GM12874 (cell line): ENCODE data around the gene HAP1.

Source experiments
- TF ChIP-seq, protein P1 (sequence below): IDR thresholded peaks from 2 replicates; pipeline ENCODE4 v1.5.1; 2011; ENCODE audit warnings: low read depth, mild to moderate bottlenecking, control low read depth, low read length, moderate library complexity; ENCODE audit not compliant: insufficient read depth

The HAP1 gene

DNA sequence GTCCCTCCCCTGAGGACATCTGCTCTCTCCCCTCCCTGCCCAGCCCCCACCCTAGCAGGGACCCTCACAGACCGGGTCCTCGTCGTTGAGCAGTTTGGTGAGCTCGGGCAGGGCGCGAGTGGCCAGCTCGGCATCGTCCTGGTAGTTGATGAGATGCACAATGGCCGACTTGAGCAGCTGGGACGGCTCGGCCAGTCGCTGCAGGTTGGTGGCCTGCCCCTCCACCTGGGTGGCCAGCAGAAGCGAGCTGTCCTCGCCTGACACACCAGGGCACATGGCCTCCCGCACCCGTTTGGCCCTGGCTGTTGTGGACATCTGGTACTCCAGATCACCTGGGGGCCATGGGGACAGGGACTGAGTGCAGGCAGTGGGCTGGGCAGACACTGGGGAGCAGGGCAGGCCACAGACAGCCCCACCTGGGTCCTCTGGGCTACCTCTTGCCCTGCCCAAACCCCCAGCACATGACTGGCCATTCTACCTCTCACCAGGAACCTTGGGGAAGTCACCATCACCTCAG lies 35.0 kb upstream of the HAP1 start:
- TF ChIP-seq, protein P1, sequence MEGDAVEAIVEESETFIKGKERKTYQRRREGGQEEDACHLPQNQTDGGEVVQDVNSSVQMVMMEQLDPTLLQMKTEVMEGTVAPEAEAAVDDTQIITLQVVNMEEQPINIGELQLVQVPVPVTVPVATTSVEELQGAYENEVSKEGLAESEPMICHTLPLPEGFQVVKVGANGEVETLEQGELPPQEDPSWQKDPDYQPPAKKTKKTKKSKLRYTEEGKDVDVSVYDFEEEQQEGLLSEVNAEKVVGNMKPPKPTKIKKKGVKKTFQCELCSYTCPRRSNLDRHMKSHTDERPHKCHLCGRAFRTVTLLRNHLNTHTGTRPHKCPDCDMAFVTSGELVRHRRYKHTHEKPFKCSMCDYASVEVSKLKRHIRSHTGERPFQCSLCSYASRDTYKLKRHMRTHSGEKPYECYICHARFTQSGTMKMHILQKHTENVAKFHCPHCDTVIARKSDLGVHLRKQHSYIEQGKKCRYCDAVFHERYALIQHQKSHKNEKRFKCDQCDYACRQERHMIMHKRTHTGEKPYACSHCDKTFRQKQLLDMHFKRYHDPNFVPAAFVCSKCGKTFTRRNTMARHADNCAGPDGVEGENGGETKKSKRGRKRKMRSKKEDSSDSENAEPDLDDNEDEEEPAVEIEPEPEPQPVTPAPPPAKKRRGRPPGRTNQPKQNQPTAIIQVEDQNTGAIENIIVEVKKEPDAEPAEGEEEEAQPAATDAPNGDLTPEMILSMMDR: no peak

DNA sequence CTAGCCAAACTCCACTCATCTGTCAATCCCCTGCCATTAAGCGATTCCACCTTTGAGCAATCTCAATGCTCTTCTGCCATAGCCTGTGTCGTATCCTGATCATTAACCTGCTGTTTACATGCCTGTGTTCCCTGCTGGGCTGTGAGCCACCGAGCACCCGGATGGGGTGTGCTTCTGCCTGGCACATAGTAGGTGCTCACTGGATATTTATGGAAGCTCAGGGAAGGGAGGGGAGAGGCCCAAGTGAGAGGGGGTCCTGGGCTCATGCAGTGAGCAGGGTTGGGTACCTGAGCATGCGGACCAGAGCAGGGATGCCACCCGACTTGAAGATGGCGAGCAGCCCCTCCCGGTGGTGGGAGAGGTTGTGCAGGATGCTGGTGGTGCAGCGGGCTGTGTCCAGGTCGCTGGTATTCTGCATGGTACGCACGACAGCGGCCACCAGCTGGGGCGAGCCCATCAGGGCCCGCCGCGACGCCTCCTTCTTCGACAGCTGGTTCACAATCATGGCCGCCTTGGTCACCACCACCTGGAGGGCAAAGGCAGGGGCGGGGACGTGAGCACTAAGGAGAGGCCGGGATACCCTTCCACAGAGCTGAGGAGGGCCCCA lies 34.3 kb upstream of the HAP1 start:
- TF ChIP-seq, protein P1: no peak

DNA sequence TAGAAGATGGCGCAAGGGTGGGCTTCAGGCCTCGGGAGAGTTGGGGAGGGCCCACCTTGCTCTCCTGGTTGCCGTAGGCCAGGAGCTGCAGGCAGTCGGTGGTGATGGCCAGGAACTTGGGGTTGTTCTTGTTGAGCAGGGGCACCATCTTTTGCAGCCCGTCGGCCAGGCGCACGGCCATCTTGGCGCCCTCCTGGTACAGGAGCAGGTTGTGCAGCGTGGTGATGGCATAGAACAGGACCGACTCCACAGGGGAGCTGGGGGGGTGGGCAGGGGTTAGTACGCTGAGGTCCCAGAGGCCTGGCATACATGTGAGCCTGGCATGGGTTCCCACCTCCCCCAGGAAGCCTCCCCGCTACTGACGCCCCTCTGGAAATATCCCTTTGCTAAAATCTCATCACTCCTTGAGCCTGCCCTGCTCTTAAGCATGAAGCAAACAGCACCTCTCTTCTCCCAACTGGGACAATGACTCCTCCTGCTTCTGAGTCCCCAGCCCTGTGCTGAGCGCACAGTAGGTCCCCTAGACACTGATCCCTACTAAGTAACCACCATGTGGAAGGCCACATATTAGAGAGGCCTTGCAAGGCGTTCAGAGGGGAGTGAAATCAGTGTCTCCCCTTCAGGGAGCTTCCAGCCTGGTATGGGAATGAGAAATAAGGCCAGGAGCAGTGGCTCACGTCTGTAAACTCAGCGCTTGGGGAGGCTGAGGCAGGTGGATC lies 33.0 kb upstream of the HAP1 start:
- TF ChIP-seq, protein P1: no peak

DNA sequence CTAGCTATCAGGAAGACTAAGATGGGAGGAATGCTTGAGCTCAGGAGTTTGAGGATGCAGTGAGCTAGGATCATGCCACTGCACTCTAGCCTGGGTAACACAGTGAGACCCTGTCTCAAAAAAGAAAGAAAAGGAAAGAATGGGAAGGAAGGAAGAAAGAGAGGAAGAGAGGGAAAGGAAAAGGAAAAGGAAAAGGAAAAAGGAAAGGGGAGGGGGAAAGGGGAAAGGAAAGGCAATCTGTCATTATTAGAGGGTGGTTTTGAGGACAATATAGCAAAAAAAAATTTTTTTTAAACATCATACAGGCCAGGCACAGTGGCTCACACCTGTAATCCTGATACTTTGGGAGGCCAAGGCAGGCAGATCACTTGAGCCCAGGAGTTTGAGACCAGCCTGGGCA lies 31.7 kb upstream of the HAP1 start:
- TF ChIP-seq, protein P1: no peak

DNA sequence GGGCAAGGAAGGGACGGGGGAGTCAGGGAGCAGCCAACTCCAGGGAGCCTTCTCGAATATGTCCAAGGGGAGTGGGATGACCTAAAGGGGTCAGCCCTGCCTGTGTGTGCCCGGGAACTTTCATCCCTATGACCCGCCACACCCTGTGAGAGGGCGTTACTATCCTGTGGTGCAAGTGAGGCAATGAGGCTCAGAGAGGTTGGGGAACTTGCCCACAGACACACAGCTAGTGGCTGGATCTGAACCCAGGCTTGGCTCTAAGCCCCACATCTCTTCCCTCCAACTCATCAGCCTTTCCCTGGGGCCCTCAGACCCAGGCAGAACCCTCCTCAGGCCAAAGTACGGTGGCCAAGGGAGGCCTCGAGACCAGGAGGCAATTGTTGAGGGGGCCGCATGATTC lies 28.9 kb upstream of the HAP1 start:
- TF ChIP-seq, protein P1: no peak

DNA sequence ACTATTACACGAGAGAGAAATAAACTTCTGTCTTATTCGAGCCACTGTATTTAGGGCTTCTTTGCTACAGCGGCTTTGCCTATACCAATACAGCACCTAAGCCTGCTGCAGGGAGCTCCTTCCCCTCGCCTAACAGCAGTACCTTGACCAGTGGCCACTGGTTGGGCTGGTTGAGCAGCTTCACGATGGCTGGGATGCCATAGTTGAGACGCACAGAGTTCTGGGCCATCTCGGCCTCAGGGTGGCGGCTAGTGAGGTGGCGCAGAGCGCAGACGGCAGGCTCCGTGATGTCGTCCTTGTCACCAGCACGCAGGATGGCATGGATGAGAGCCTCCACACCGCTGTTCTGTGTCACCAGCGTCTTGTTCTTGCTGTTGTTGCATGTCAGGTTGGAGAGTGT lies 28.4 kb upstream of the HAP1 start:
- TF ChIP-seq, protein P1: no peak

DNA sequence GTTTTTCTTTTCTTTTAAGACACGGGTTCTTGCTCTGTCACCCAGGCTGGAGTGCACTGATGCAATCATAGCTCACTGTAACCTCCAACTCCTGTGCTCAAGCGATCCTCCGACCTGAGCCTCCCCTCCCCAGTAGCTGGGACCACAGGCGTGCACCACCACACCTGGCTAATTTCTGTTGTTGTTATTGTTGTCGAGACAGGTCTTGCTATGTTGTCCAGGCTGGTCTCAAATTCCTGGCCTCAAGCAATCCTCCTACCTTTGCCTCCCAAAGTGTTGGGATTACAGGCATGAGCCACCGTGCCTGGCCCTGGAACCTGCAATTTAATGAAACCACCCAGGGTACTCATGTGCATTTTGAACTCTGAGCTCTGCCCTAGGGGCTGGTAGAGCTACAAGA lies 27.9 kb upstream of the HAP1 start:
- TF ChIP-seq, protein P1: no peak
